ENCODE measurements around the gene TRIM43.
"Not testable (repeated sequence)": the region's sequence is repeated elsewhere in the genome, so short reads cannot be mapped to it uniquely, and the experiment has no call there.

- TF ChIP-seq CTCF (IDR thresholded peaks at IDR 0.05; ENCODE audit: extremely low read depth in 1 of 2, insufficient read depth in 1 of 2, low read depth in 1 of 2, low read length in 2 of 2); POLR2A (IDR thresholded peaks at IDR 0.05; ENCODE audit: low read depth, low read length); JUN (IDR thresholded peaks at IDR 0.05; ENCODE audit: borderline replicate concordance, insufficient read depth, insufficient read length, low read depth); MYC (IDR thresholded peaks at IDR 0.05; ENCODE audit: low read depth, low read length); EZH2 (IDR thresholded peaks at IDR 0.05; ENCODE audit: borderline replicate concordance, low read depth, low read length, severe bottlenecking); FOS (IDR thresholded peaks at IDR 0.05; ENCODE audit: borderline replicate concordance, insufficient read depth, low read length); POLR2AphosphoS5 (IDR thresholded peaks at IDR 0.05; ENCODE audit: insufficient read depth, low read depth, low read length); GATA2 (IDR thresholded peaks at IDR 0.05; ENCODE audit: insufficient read depth, insufficient read length, low read depth, low read length): not testable (repeated sequence)
- TF ChIP-seq, protein P1, sequence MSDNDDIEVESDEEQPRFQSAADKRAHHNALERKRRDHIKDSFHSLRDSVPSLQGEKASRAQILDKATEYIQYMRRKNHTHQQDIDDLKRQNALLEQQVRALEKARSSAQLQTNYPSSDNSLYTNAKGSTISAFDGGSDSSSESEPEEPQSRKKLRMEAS (IDR thresholded peaks at IDR 0.05; ENCODE audit: insufficient read depth, insufficient read length): not testable (repeated sequence)
Measured at GRCh38 chr2:95589777-95590536, 1.8 kb upstream of the TRIM43 start.
